DOHH2 (cell line): ENCODE measurements around the gene PCDH11Y.
"Not testable (repeated sequence)": the region's sequence is repeated elsewhere in the genome, so short reads cannot be mapped to it uniquely, and the experiment has no call there.

Experiments
- EZH2phosphoT487 ChIP-seq: fragments of 200-600 bp; sonication (generic); IDR thresholded peaks from 2 replicates; pipeline ENCODE4 v1.6.1; 2017; ENCODE audit warnings: borderline replicate concordance, mild to moderate bottlenecking, antibody characterized with exemption, low read length, moderate library complexity, mixed read lengths
- TF ChIP-seq, protein P1 (sequence below): fragments of 200-600 bp; sonication (generic); IDR thresholded peaks from one replicate; pipeline ENCODE4 v1.5.1; 2014; ENCODE audit warnings: antibody characterized with exemption, mild to moderate bottlenecking, low read depth, low read length; ENCODE audit not compliant: poor library complexity, severe bottlenecking

DNA sequence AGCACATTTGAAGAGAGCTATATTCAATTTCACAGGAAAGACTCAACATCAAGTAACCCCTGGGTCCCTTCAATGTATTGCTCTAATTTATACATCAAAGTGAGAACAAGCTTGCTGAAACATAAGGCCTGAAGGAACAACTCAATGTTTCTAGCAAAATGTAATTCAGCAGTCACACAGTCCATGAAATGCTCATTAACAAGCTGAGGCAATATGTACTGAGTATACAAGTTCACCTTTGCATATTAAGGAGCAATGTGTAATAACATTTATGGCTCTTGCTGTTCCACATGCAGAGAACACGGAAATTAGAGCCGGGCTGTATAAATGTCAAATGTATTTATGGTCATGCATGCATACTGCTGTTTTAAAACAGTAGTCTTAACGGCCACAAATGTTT is 342.1 kb downstream of the PCDH11Y start:
- TF ChIP-seq, protein P1, sequence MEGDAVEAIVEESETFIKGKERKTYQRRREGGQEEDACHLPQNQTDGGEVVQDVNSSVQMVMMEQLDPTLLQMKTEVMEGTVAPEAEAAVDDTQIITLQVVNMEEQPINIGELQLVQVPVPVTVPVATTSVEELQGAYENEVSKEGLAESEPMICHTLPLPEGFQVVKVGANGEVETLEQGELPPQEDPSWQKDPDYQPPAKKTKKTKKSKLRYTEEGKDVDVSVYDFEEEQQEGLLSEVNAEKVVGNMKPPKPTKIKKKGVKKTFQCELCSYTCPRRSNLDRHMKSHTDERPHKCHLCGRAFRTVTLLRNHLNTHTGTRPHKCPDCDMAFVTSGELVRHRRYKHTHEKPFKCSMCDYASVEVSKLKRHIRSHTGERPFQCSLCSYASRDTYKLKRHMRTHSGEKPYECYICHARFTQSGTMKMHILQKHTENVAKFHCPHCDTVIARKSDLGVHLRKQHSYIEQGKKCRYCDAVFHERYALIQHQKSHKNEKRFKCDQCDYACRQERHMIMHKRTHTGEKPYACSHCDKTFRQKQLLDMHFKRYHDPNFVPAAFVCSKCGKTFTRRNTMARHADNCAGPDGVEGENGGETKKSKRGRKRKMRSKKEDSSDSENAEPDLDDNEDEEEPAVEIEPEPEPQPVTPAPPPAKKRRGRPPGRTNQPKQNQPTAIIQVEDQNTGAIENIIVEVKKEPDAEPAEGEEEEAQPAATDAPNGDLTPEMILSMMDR, result not testable (repeated sequence)
- not testable (repeated sequence) for TF ChIP-seq EZH2phosphoT487
